Peyer's patch (tissue), 4 donors: ENCODE data around the gene SLC2A4. TPM values are rescaled to one million over a fixed set of nuclear protein-coding genes. Genes with fewer than 3 reads are reported as not detected.

Experiments used
- DNase-seq, 3 donors: peaks; one replicate each; pipeline ENCODE4 v3.0.0-alpha.2; 2017 to 2019
- H3K27ac ChIP-seq, 4 donors: fragments of 200-600 bp; sonication (generic); one replicate each; pipeline ENCODE4 v1.5.1; 2016 to 2019
- H3K27me3 ChIP-seq, 2 donors: fragments of 200-600 bp; sonication (generic); one replicate each; pipeline ENCODE4 v1.5.1; 2019
- H3K36me3 ChIP-seq, 3 donors: fragments of 200-600 bp; sonication (generic); one replicate each; pipeline ENCODE4 v1.5.1; 2016 to 2019
- H3K4me1 ChIP-seq, 4 donors: fragments of 200-600 bp; sonication (generic); one replicate each; pipeline ENCODE4 v1.5.1; 2016 to 2019
- H3K4me3 ChIP-seq, 4 donors: fragments of 200-600 bp; sonication (generic); 1 replicate in 3 of 4; 2 replicates in 1 of 4; pipeline ENCODE4 v1.5.1; 2016 to 2019; ENCODE audit warnings: mild to moderate bottlenecking in 1 of 4
- H3K9me3 ChIP-seq, 4 donors: fragments of 200-600 bp; sonication (generic); one replicate each; pipeline ENCODE4 v1.5.1; 2016 to 2019; ENCODE audit warnings: mild to moderate bottlenecking in 1 of 4
- POLR2A ChIP-seq, 2 donors: fragments of 450-650 bp; IDR thresholded peaks; one replicate each; pipeline ENCODE4 v1.5.1; 2017; ENCODE audit warnings: antibody characterized with exemption in 2 of 2, mild to moderate bottlenecking in 2 of 2, moderate library complexity in 2 of 2
- total RNA-seq, 4 donors: library from RNA; depleted of rRNA; stranded (reverse); fragments of >200 nt; gene quantifications; one replicate each; pipeline ENCODE4 v1.1.0, GENCODE V29; 2016
- TF ChIP-seq, protein P1 (sequence below), 6 experiments: fragments of 450-650 bp in 4 of 6; fragments of 200-600 bp in 2 of 6; sonication (generic) in 1 of 6; IDR thresholded peaks; one replicate each; pipeline ENCODE4 v1.5.1; 2017 to 2019; ENCODE audit warnings: antibody characterized with exemption in 6 of 6, mild to moderate bottlenecking in 3 of 6, moderate library complexity in 1 of 6

The SLC2A4 gene
- total RNA-seq, 4 donors from 2014 or later, result 1.1 to 7.6 (median 4.8) TPM; not detected in 1

DNA sequence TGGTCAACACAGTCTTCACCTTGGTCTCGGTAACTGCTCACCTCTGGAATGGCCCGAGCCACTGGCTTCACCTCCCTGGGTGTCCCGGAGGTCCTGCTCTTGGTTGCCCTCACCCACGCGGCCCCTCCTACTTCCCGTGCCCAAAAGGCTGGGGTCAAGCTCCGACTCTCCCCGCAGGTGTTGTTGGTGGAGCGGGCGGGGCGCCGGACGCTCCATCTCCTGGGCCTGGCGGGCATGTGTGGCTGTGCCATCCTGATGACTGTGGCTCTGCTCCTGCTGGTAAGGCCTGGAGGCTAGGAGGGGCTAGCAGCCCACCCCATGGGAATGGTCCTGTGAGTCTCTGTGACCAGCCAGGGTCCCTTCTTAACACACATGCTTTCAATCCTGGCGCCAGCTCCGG, 3.4 kb downstream of the SLC2A4 start:
- peaks cover 2 to 25% (median 16%) of the 10 kb centered on the region in 4 donors for H3K4me1 ChIP-seq
- TF ChIP-seq POLR2A (IDR thresholded peaks at IDR 0.05), result no peak
- TF ChIP-seq, protein P1, sequence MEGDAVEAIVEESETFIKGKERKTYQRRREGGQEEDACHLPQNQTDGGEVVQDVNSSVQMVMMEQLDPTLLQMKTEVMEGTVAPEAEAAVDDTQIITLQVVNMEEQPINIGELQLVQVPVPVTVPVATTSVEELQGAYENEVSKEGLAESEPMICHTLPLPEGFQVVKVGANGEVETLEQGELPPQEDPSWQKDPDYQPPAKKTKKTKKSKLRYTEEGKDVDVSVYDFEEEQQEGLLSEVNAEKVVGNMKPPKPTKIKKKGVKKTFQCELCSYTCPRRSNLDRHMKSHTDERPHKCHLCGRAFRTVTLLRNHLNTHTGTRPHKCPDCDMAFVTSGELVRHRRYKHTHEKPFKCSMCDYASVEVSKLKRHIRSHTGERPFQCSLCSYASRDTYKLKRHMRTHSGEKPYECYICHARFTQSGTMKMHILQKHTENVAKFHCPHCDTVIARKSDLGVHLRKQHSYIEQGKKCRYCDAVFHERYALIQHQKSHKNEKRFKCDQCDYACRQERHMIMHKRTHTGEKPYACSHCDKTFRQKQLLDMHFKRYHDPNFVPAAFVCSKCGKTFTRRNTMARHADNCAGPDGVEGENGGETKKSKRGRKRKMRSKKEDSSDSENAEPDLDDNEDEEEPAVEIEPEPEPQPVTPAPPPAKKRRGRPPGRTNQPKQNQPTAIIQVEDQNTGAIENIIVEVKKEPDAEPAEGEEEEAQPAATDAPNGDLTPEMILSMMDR (IDR thresholded peaks at IDR 0.05), result no peak
- H3K27me3 ChIP-seq, result no peaks in the 10 kb centered on the region
- no peak overlapping the region for H3K4me3 ChIP-seq
- no peaks in the 10 kb centered on the region for H3K9me3 ChIP-seq
- no peaks in the 10 kb centered on the region for H3K36me3 ChIP-seq
- H3K27ac ChIP-seq, result no peak overlapping the region
- no peak for DNase-seq

DNA sequence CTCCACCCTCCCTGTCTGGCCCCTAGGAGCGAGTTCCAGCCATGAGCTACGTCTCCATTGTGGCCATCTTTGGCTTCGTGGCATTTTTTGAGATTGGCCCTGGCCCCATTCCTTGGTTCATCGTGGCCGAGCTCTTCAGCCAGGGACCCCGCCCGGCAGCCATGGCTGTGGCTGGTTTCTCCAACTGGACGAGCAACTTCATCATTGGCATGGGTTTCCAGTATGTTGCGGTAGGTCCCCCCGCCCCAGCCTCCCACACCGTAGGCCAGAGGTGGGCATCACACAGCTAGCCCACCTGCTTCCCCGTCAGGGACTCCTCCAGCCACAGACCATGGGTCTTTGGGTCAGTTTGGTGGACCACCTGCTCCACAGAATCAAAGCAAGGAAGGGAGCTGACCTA, 4.2 kb downstream of the SLC2A4 start:
- Histone ChIP-seq H3K36me3 (no peaks in the 10 kb centered on the region), H3K27me3 (no peaks in the 10 kb centered on the region), H3K9me3 (no peaks in the 10 kb centered on the region), H3K4me3 (no peak overlapping the region), H3K4me1 (peaks cover 2 to 17% (median 16%) of the 10 kb centered on the region in 4 donors), H3K27ac (no peak overlapping the region)
- no peak for DNase-seq
- TF ChIP-seq, protein P1 (IDR thresholded peaks at IDR 0.05), result no peak
- TF ChIP-seq POLR2A (IDR thresholded peaks at IDR 0.05), result no peak

DNA sequence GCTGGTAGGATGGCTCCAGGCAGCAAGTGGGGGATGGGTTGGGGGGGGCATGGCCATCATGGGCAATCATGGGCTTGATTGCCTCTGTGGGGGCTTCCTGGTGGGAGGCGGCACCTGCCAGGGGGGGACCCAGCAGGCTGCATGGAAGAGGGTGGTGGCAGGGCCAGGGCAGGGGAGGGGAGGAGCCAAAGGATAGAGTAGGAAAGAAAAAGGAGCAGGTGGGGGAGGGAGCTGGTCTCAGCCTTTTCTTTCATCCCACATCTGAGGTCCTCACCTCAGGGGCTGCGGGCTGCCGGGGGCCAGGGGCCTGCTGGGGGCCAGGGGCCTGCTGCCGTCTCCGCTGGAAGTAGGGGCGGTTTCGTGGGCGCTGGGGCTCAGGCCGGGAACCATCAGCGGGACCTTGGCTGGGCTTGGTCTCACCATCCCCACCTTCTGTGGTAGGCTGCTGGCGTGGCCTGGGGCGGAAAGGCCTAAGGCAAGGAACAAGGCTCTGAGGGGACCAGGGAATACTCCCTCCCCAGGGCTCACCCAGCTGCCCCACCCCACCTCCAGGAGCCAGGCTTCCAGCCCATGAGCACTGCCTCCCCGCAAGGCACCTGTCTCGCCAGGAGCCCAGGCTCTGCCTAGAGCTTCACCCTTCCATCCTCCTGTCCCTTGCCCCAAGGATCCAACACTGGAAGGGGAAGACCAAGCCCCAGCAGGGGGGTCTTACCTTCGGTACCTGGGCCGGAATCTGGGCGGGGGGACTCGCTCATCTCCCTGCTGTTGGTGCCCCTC, 7.9 kb downstream of the SLC2A4 start:
- Histone ChIP-seq H3K27me3 (no peaks in the 10 kb centered on the region), H3K4me3 (no peak overlapping the region), H3K36me3 (no peaks in the 10 kb centered on the region), H3K9me3 (peaks cover 0 to 2% (median 0%) of the 10 kb centered on the region in 4 donors), H3K27ac (no peak overlapping the region), H3K4me1 (peaks cover 0 to 23% (median 3%) of the 10 kb centered on the region in 4 donors)
- no peak for DNase-seq
- TF ChIP-seq, protein P1 (IDR thresholded peaks at IDR 0.05), result no peak
- TF ChIP-seq POLR2A (IDR thresholded peaks at IDR 0.05), result no peak

DNA sequence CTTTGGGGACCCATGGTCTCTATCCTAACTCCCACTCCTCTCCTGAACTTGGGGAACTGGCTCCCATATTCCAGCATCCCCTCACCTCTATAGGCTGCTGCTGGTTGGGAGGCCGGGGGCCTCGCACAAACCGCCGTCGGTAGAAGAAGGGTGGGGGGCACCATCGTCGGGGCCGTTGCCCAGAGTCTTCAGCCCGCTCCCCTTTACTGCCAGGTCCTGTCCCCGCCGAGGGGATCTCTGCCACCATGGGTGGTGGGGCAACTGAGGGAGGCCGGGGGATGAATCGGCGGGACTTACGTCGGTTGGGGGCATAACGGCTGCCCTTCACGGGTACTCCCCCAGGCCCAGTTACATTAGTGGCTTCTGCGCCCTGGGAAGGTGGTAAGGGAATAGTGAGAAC, 8.6 kb downstream of the SLC2A4 start:
- Histone ChIP-seq H3K27me3 (no peaks in the 10 kb centered on the region), H3K4me3 (no peak overlapping the region), H3K36me3 (no peaks in the 10 kb centered on the region), H3K9me3 (peaks cover 0 to 3% (median 0%) of the 10 kb centered on the region in 4 donors), H3K4me1 (peaks cover 0 to 30% (median 10%) of the 10 kb centered on the region in 4 donors), H3K27ac (no peak overlapping the region)
- no peak for DNase-seq
- no peak for TF ChIP-seq POLR2A (IDR thresholded peaks at IDR 0.05)
- TF ChIP-seq, protein P1 (IDR thresholded peaks at IDR 0.05), result no peak

DNA sequence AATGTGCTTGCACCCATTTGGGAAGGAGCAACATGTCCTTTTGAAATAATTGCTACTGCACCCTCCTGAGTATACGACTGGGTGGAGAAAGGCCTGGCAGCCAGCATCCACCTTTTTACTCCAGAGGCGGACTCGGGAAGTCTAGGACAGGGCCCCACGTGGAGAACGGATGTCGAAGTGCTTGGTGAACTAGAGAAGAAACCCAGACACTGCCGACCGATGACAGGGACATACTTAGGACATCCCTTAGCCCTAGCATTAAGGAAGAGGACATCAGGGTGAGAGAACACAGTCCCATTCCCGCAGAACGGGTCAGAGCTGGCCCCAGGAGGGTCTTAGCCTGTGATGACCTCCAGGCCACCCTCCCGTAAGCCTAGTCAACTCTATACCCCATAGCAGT, 9.2 kb downstream of the SLC2A4 start:
- H3K27me3 ChIP-seq, result no peaks in the 10 kb centered on the region
- H3K36me3 ChIP-seq, result no peaks in the 10 kb centered on the region
- no peak overlapping the region for H3K27ac ChIP-seq
- TF ChIP-seq POLR2A (IDR thresholded peaks at IDR 0.05), result no peak
- TF ChIP-seq, protein P1 (IDR thresholded peaks at IDR 0.05), result no peak
- H3K9me3 ChIP-seq, result peaks cover 0 to 3% (median 0%) of the 10 kb centered on the region in 4 donors
- H3K4me3 ChIP-seq, result no peak overlapping the region
- DNase-seq, result no peak
- H3K4me1 ChIP-seq, result peaks cover 0 to 36% (median 10%) of the 10 kb centered on the region in 4 donors
